ENCODE results near the gene CSNK1E. TPM values are rescaled to one million over a fixed set of nuclear protein-coding genes. Genes with fewer than 3 reads are reported as not detected.

The CSNK1E gene
- total RNA-seq, 1 donor: 69.1 TPM

DNA sequence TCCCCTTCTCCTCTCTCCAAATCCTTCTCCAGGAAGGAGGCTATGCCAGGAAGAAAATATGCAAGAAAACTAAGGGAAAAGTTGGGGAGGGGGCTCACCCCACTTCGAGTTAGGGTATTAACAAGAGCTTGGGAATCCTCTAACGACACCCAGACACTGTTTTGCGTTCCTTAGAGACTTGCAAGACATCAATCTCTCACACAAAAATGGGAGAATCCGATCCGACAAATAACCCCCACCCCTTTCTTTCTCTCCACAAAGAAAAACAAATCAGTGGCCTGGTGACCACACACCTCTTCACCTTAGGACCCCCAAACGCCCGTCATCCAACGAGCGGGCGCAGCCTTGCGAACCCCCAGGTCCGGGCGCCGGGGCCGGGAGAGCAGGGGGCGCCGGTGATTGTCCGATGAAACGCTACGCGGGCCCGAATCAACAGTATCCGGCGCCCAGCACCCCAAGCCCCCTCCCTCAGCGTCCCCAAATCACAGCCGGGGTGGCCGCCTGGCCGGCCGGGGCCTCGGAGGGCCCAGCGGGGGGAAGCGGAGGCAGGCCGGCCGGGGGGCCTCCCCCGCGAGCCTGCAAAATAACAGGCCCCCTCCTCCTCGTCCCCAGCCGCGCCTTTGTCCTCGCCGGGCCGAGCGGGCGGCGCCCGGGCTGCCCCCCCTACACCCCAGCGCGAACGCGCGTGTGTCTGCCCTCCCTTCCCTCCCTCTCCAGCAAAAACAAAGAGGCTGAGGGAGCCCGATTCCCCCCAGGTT, 690 bp downstream of the CSNK1E start:
- H3K4me3 ChIP-seq (ENCODE audit: low read length): peak overlapping the region; percentile 44
- H3K27me3 ChIP-seq (ENCODE audit: insufficient read depth, low read length): no peaks in the 10 kb centered on the region
- H3K9me3 ChIP-seq (ENCODE audit: low read depth, low read length): no peaks in the 10 kb centered on the region
- peaks cover 45% of the 10 kb centered on the region for H3K4me1 ChIP-seq (ENCODE audit: insufficient read depth, low read length)

DNA sequence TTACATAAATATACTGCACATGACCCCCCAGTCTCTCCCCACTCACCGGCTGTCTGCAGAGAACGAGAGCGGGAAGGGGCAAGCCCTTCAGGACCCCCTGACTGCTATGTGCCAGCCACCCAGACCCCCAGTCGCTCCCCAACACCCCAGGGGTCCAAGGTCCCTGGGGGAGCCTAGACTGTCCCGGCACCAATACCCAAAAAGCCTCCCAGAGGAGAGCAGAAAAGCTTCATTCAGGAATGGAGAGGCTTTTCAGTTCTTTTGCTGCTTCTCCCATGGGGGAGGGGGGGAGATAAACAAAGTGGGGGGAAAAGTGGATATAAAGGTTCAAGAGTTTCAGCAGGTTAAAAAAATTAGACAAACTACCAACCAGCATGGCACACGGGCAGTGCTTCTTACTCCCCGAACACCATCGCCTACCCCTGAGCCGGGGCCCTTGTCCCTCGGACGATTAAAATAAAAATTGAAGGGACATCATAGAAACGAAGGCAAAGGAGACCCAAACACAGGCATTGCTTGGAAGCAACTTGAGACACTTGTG, 1.3 kb downstream of the CSNK1E start:
- peaks cover 45% of the 10 kb centered on the region for H3K4me1 ChIP-seq (ENCODE audit: insufficient read depth, low read length)
- peak overlapping the region; percentile 44 for H3K4me3 ChIP-seq (ENCODE audit: low read length)
- no peaks in the 10 kb centered on the region for H3K27me3 ChIP-seq (ENCODE audit: insufficient read depth, low read length)
- H3K9me3 ChIP-seq (ENCODE audit: low read depth, low read length): no peaks in the 10 kb centered on the region

DNA sequence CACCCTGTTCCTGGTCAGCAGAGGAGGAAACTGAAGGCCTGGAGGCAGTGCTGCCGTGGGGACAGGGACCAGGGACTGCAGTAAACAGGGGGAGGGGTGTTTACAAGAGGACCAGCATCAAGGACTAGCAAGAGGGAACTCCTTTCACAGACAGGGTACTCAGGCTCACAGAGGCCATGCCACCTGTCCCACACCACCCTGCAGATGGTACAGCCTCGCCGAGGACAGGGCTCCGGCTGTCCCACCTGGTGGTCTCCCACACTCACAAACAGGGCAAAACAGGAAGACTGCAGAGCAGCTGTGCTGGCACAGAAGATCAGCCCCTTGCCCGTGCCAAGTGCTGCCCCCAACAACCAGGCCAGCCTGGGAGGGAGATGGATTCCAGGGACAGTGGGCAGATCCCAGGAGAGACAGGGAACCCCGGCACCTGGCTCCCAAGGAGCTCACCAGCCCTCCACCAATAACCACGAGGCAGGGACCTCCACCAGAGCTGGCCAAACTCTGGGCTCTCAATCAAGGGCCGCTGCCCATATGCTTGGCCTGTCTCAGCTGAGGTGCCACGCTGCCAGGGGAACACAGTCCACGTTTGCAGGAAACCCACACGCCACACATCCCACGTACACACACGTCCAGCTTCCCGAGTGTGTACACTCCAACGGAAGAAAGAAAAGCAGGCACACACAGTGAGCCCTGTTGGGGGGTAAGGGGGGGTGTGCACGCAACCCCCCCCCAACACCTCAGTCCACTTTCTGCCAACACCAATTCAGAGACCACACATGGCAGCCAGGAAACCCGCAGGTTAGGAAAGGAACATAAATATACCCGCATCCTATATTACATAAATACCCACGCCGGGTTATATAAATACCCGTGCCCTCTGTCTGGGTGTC, 2.1 kb downstream of the CSNK1E start:
- H3K4me3 ChIP-seq (ENCODE audit: low read length): no peak overlapping the region
- H3K27me3 ChIP-seq (ENCODE audit: insufficient read depth, low read length): no peaks in the 10 kb centered on the region
- no peaks in the 10 kb centered on the region for H3K9me3 ChIP-seq (ENCODE audit: low read depth, low read length)
- H3K4me1 ChIP-seq (ENCODE audit: insufficient read depth, low read length): peaks cover 45% of the 10 kb centered on the region

DNA sequence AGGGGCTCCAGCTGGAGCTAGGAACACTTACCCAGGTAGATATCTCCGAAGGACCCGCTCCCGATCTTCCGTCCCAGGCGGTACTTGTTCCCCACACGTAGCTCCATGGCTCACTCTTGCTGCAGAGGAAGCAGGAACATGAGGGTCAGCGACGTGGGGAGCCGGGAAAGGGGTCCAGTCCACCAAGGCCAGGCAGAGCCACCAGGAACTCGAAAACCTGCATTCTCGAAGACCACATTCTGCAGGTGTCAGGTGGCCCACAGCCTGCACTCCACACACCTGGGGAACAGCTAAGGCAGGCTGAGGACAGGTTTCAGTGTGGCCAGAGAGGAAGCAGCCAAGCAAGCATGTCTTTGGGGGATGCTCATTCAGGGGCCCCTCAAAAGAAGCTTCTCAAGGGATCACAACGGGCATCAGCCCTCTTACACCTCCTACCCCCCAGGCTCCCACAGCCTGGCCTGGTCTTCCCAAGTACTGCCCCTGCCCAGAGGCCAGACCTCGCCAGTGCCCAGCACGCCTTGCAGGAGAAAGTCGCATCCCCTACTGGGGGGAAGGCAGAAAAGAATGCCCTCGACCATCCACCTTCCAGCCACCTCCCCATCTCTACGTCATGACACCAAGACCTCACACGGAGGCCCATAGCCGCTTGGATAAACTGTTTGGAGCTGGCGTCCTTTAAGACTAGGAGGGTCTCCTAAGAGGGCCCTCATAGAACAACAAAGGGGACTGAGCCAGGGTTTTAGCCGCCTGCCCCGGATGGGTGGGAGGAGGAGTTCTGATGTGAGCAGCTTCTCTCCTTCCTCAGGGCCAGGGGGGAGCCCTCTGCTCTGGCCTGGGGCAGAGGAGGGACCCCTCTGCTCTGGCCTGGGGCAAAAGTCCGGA, 2.9 kb downstream of the CSNK1E start:
- Histone ChIP-seq H3K4me3 (ENCODE audit: low read length) (no peak overlapping the region), H3K27me3 (ENCODE audit: insufficient read depth, low read length) (no peaks in the 10 kb centered on the region), H3K9me3 (ENCODE audit: low read depth, low read length) (no peaks in the 10 kb centered on the region), H3K4me1 (ENCODE audit: insufficient read depth, low read length) (peaks cover 45% of the 10 kb centered on the region)

DNA sequence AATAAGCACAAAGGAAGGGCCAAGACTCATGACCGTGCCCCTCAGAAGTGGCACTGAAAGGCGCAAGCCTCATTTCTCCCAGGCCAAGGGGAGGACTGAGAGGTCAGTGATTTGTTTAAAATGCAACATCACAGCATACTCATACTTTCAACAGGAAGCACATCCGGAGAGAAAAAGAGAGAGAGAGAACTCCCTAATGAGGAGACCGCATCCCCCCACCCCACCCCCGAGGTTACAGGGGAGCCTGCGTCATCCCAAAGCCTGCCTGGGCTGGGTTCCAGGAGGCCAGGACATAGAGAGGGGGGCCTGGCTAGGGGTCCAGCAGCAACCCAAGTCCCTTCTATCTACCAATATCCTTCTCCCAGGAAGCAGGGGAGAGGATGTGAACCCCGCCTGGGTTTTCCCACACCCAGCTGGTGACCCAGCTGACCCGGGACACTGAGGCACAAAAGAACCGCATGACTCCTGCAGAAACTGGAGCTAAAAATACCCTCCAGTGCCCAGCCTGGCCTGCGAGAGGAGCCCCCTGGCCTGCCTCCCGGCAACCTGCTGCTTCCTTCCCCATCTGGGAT, 3.8 kb downstream of the CSNK1E start:
- H3K4me1 ChIP-seq (ENCODE audit: insufficient read depth, low read length): peaks cover 45% of the 10 kb centered on the region
- no peak overlapping the region for H3K4me3 ChIP-seq (ENCODE audit: low read length)
- no peaks in the 10 kb centered on the region for H3K27me3 ChIP-seq (ENCODE audit: insufficient read depth, low read length)
- no peaks in the 10 kb centered on the region for H3K9me3 ChIP-seq (ENCODE audit: low read depth, low read length)

DNA sequence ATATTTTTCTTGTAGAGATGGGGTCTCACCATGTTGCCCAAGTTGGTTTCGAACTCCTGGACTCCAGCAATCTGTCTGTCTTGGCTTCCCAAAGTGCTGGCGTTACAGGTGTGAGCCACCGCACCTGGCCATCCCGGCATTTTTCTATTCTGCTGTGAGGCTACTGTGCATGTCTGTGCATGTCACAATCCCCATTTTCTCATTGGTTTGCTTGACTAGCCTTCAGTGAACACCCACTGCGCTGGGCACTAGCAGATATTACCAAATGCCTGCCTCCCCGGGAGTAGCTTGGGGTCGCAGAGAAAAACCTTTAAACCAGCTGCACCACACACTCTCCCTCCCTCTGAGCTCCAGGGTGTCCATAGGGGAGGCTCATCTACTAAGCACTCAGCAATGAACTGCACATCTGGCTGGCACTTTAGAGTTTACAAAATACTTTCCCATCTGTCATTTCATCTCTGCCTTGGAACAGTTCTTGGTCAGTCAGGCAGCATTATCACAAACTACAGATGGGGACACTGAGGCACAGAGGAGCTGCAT, 4.9 kb downstream of the CSNK1E start:
- no peaks in the 10 kb centered on the region for H3K9me3 ChIP-seq (ENCODE audit: low read depth, low read length)
- no peaks in the 10 kb centered on the region for H3K27me3 ChIP-seq (ENCODE audit: insufficient read depth, low read length)
- H3K4me3 ChIP-seq (ENCODE audit: low read length): no peak overlapping the region
- H3K4me1 ChIP-seq (ENCODE audit: insufficient read depth, low read length): peaks cover 34% of the 10 kb centered on the region

DNA sequence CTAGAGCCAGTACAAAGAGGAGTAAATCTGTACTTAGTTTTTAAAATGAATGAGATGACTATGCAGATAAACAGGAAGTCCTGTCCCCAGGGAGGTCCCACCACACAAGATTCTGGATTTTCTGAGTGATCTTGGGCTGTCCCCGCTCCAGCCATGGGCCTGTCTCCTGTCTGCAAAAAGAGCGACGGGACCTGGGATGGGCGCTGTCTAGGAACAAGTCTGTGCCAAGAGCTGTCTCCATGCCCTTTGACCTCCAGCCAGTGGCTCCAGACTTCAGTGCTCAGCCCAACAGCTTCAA, 6.0 kb downstream of the CSNK1E start:
- H3K27me3 ChIP-seq (ENCODE audit: insufficient read depth, low read length): no peaks in the 10 kb centered on the region
- H3K4me3 ChIP-seq (ENCODE audit: low read length): no peak overlapping the region
- no peaks in the 10 kb centered on the region for H3K9me3 ChIP-seq (ENCODE audit: low read depth, low read length)
- H3K4me1 ChIP-seq (ENCODE audit: insufficient read depth, low read length): peaks cover 35% of the 10 kb centered on the region

DNA sequence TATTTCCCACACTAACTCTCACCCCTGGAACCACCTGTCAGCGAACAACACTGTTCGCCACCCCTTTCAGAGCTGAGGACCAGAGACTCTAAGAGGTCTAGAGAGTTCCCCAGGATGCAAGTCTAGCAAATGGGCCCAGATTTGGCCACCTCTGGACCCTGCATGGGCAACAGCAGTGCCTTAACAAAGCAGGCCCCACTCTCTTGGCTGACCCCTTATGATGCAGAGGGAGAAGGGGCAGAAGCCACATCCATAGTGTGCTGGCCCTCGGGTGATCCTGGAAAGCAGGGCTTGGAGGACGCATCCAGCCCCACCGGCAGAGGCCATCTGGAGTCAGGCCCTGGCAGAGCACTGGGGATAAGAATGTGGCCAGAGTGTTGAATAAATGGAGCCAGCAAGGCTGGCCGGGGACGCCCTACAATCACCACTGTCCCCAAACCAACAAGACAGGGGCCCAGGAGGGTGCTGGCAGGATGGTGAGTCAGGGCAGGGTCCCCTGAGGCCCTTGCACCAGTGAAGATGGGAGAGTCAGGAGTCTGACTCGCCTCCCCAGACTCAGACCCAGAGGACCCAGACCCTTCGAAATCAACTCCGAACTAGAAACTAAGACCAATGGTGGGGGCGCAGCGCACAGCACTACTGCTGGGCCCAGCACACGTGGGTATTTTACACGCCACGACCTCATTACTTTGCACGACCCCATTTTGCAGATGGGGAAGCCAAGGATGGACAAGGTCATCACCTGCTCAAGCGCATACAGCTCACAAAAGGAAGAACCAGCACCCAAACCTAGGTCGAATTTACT, 6.5 kb downstream of the CSNK1E start:
- peaks cover 35% of the 10 kb centered on the region for H3K4me1 ChIP-seq (ENCODE audit: insufficient read depth, low read length)
- no peaks in the 10 kb centered on the region for H3K27me3 ChIP-seq (ENCODE audit: insufficient read depth, low read length)
- no peak overlapping the region for H3K4me3 ChIP-seq (ENCODE audit: low read length)
- no peaks in the 10 kb centered on the region for H3K9me3 ChIP-seq (ENCODE audit: low read depth, low read length)

DNA sequence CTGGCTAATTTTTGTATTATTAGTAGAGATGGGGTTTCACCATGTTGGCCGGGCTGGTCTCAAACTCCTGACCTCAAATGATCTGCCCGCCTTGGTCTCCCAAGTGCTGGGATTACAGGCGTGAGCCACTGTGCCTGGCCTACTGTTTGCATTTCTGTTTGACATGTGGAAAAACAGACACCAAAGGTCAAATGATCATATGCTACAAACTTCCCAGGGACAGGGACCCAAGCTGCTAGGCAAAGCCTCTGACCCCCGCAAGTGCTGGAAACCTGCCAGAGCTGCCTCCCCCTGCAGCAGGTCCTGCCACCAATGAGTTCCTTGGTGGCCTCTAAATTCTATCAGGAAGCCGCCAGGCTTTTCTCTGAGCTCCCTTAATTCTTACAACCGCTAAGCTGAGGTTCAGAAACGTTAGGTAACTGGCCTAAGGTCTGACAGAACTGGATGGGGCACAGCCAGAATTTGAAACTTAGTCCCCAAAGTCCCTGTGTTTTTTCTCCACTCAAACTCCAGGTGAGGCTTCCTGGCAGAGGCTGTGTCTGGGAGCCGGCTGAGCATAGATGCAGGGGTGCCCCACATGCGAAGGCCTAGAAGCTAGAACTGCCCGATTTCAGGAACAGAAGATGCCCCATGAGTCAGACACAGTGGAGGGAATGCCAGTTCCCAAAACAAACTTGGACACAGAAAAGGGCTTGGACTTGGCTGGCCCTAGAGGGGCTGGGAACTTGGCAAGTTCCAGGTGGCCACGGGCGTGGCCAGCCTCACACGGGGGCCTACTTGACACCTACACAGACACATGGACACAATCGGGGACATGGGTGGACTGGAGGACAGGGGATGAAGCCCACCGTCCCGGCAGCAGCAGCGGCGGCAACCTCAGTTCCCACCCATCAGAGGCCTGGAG, 7.4 kb downstream of the CSNK1E start:
- peaks cover 31% of the 10 kb centered on the region for H3K4me1 ChIP-seq (ENCODE audit: insufficient read depth, low read length)

DNA sequence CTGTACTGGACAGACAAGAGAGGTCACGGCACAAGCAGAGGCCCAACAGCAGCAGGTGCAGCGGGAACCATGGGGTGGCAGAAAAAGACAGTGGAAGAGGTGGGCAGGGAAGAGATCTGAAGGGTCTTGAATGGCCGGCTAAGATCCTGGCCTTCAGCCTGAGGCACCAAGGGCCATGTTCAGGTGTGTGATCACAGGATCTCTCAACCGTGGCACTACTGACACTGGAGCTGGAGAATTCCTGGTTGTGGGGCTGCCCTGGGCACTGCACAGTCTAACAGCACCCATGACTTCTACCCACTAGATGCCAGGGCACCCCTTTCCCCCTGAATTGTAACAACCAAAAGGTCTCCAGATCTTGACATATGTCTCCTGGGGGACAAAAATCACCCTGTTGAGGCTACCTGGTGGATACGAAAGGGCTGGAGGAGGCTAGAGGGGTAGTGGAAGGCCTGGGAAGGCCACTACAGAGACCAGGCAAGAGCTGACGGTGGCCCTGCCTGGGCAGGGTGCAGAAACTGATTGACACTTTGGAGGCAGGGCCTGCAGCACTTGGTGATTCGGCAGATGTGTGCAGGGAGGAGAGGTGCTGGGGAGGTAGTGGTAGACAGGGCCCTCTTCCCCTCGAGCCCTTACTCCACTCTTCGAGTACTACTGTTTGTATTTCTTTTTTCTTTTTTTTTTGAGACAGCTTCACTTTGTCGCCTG, 8.3 kb downstream of the CSNK1E start:
- H3K27me3 ChIP-seq (ENCODE audit: insufficient read depth, low read length): no peaks in the 10 kb centered on the region
- H3K4me1 ChIP-seq (ENCODE audit: insufficient read depth, low read length): peaks cover 22% of the 10 kb centered on the region

More for the DNA sequence above, 7.4 kb downstream of the CSNK1E start:
- Histone ChIP-seq H3K4me3 (ENCODE audit: low read length) (no peak overlapping the region), H3K27me3 (ENCODE audit: insufficient read depth, low read length) (no peaks in the 10 kb centered on the region), H3K9me3 (ENCODE audit: low read depth, low read length) (no peaks in the 10 kb centered on the region)

DNA sequence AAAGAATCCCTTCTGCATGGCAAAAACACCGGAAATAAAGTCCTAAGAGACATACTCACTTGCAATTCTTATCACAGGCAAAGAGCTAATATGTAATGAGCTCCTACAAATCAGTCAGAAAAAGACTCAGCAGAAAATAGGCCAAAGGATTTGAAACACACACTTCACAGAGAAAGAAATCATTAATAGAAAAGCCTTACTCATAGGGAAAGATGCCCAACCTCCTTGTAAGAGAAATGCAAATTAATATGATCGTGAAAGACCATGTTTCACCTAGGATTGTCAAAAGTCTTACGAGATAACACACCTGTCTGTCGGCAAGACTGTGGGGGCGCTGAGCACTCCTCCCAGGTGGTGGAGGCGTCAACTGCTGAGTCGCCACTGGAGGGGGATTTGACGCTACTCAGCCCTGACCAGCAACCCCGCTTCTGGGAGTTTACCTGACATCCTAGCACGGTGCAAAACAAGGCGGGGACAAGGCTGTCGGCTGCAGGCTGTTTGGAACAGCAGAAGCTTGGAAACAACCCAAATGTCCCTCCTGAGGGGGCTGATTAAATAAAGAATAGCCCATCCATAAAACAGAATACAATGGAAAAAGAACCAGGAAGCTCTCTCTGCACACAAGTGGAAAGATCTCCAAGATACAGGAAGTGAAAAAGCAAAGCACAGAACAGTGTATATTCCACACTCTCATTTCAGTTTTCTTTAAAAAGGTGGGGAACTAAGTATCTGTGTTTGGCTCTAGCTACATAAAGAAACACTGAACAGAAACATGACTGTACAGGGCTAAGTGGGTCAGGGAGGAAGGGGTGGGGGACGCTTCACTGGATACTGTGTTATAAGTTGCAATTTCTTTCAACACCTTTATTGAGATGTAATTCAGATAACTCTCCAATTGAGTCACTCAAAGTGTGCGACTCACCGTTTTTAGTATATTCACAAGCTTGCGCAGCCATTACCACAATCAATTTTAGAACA, 11.5 kb downstream of the CSNK1E start:
- Histone ChIP-seq H3K4me3 (ENCODE audit: low read length) (no peak overlapping the region), H3K27me3 (ENCODE audit: insufficient read depth, low read length) (no peaks in the 10 kb centered on the region), H3K9me3 (ENCODE audit: low read depth, low read length) (no peaks in the 10 kb centered on the region), H3K4me1 (ENCODE audit: insufficient read depth, low read length) (peaks cover 11% of the 10 kb centered on the region)

More for the DNA sequence above, 8.3 kb downstream of the CSNK1E start:
- Histone ChIP-seq H3K4me3 (ENCODE audit: low read length) (no peak overlapping the region), H3K9me3 (ENCODE audit: low read depth, low read length) (no peaks in the 10 kb centered on the region)

All from mononuclear cell (primary cell).